ENCODE results near the gene SYT14.

SYT14 gene

DNA sequence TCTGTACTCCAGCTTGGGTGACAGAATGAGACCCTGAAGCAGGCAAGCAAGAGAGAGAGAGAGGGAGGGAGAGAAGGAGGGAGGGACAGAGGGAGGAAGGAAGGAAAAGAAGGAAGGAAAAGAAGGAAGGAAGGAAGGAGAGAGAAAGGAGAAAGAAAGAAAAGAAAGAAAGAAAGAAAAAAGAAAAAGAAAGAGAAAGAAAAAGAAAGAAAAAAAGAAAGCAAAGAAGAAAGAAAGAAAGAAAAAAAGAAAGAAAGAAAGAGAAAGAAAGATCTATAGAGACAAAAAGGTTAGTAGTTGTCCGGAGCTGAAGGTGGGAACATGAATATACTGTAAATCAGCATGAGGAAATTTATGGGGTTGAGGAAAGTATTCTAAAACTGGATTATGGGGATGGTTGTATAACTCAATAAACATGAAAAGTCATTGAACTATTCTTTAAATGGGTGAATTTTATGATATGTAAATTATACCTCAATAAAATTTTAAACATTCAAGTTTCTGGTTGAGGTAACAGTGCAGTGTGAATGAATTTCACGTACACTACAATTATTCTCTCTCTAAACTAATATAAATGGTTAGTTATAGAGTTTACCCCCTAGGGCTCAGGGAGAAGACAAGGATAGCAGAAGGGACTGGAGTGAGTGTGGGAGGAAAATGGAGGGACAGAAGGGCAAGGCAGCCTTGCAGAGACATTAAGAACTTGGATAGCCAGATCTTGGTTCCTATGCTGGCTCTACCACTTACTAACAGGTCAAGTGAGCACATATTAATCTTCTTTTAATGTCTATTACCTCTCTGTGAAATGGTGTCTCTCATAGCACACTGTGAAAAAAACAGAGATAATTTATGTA is 269.8 kb downstream of the SYT14 start:
- no peak for DNase-seq (ENCODE audit: low spot score)

- DNase-seq (ENCODE audit: low spot score): no peak
These were observed 275.3 kb downstream of the SYT14 start for GRCh38 chr1:210213335-210213734.

DNA sequence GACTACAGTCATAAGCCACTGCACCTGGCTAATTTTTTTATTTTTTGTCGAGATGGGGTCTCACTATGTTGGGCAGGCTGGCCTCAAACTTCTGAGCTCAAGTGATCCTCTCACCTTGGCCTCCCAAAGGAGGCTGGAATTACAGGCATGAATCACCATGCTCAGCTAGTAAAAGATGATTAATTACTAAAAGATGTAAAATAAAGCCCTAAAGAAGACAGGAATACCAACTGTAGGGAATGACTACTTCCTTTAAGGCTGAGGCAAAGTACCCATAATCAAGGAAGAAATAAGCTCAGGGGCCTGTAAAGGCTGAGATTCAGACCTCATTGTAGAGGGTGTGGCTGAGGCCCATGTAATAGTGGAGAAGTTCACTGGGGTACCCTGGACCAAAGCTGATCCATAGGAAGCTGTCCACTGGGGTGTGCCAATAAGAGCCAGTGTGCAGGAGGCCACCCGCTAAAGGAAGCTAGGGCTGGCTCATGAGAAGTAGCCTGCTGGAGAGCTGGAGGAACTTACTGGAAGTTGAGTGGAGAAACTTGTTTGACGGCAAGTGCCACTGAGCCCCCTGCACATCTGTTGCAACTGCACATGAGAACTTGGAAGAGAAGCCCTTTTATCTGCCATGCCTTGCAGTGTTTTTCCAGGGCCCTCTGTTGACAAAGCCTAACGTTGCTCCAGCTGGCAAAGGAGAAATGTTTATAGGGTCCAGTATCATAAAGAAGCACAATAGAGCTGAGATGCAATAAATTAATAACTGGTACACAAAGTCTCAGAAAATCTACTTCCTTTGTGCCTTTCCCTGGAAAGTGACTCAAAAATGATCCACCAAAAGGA is 276.8 kb downstream of the SYT14 start:
- no peak for DNase-seq (ENCODE audit: low spot score)

DNA sequence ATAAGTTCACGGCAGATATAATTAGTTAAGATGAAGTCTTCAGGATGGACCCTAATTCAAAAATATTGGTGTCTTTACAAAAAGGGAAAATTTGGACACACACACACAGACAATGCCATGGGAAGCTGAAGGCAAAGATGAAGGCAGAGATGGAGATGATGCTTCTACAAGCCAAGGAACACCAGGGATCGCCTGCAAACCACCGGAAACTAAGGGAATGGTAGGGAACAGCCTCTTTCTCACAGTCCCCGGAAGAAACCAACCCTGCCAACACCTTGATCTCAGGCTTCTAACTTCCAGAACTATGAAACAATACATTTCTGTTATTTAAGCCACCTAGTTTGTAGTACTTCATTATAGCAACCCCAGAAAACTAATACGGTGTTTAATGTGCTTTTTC is 279.5 kb downstream of the SYT14 start:
- no peak for DNase-seq (ENCODE audit: low spot score)

GRCh38 chr1:210218047-210218446 is 280.0 kb downstream of the SYT14 start:
- DNase-seq (ENCODE audit: low spot score): no peak
